ENCODE results near the gene SLC13A3. TPM values are rescaled to one million over a fixed set of nuclear protein-coding genes. Genes with fewer than 3 reads are reported as not detected.

SLC13A3 gene
- total RNA-seq, 1 donor from 2014 or later, result not detected

- no peak for TF ChIP-seq CTCF (IDR thresholded peaks at IDR 0.05)
- peaks cover 0 to 7% of the 10 kb centered on the region in 2 donors for H3K4me1 ChIP-seq
- no peak overlapping the region for H3K27ac ChIP-seq
- H3K4me3 ChIP-seq, result no peak overlapping the region
- no peaks in the 10 kb centered on the region for H3K9me3 ChIP-seq
- no peaks in the 10 kb centered on the region for H3K36me3 ChIP-seq
- H3K27me3 ChIP-seq, result no peaks in the 10 kb centered on the region
- intact Hi-C loops (cut with DNase I), result no loop called here
- no peak for DNase-seq (ENCODE audit: low spot score in 2 of 2)
Measured at GRCh38 chr20:46575394-46575793, 75.9 kb downstream of the SLC13A3 start.

GRCh38 chr20:46573788-46574584 is 77.3 kb downstream of the SLC13A3 start:
- no peak overlapping the region for H3K27ac ChIP-seq
- DNase-seq (ENCODE audit: low spot score in 2 of 2), result no peak
- peaks cover 0 to 7% of the 10 kb centered on the region in 2 donors for H3K4me1 ChIP-seq
- H3K36me3 ChIP-seq, result no peaks in the 10 kb centered on the region
- H3K4me3 ChIP-seq, result no peak overlapping the region
- H3K9me3 ChIP-seq, result no peaks in the 10 kb centered on the region
- intact Hi-C loops (cut with DNase I), result no loop called here
- H3K27me3 ChIP-seq, result no peaks in the 10 kb centered on the region
- no peak for TF ChIP-seq CTCF (IDR thresholded peaks at IDR 0.05)

- DNase-seq (ENCODE audit: low spot score in 2 of 2), result no peak
- H3K36me3 ChIP-seq, result no peaks in the 10 kb centered on the region
- H3K4me3 ChIP-seq, result no peak overlapping the region
- H3K9me3 ChIP-seq, result no peaks in the 10 kb centered on the region
- H3K4me1 ChIP-seq, result peaks cover 0 to 10% of the 10 kb centered on the region in 2 donors
- no peak overlapping the region for H3K27ac ChIP-seq
- no peak for TF ChIP-seq CTCF (IDR thresholded peaks at IDR 0.05)
- intact Hi-C loops (cut with DNase I), result no loop called here
- no peaks in the 10 kb centered on the region for H3K27me3 ChIP-seq
Measured at GRCh38 chr20:46573234-46573633, 78.0 kb downstream of the SLC13A3 start.

- H3K36me3 ChIP-seq, result no peaks in the 10 kb centered on the region
- no peaks in the 10 kb centered on the region for H3K27me3 ChIP-seq
- no peak for TF ChIP-seq CTCF (IDR thresholded peaks at IDR 0.05)
- no peaks in the 10 kb centered on the region for H3K9me3 ChIP-seq
- intact Hi-C loops (cut with DNase I), result no loop called here
- H3K4me1 ChIP-seq, result peaks cover 0 to 10% of the 10 kb centered on the region in 2 donors
- no peak overlapping the region for H3K4me3 ChIP-seq
- no peak for DNase-seq (ENCODE audit: low spot score in 2 of 2)
- H3K27ac ChIP-seq, result no peak overlapping the region
Measured at GRCh38 chr20:46572790-46573189, 78.5 kb downstream of the SLC13A3 start.

- intact Hi-C loops (cut with DNase I), result no loop called here
Measured at GRCh38 chr20:46572153-46572552, 79.1 kb downstream of the SLC13A3 start.

More at GRCh38 chr20:46572153-46572552, 79.1 kb downstream of the SLC13A3 start:
- Histone ChIP-seq H3K4me1 (peaks cover 0 to 10% of the 10 kb centered on the region in 2 donors), H3K27me3 (no peaks in the 10 kb centered on the region), H3K4me3 (no peak overlapping the region), H3K27ac (no peak overlapping the region), H3K36me3 (no peaks in the 10 kb centered on the region), H3K9me3 (no peaks in the 10 kb centered on the region)
- TF ChIP-seq CTCF (IDR thresholded peaks at IDR 0.05), result no peak
- no peak for DNase-seq (ENCODE audit: low spot score in 2 of 2)

All from ascending aorta (tissue), 2 donors.